Transverse colon (tissue), 3 donors: ENCODE measurements around the gene LRP1.

Source experiments
- POLR2A ChIP-seq: fragments of 450-650 bp; IDR thresholded peaks from one replicate; pipeline ENCODE4 v1.6.1; 2016; ENCODE audit warnings: antibody characterized with exemption, mild to moderate bottlenecking, moderate library complexity
- TF ChIP-seq, protein P1 (sequence below), 5 experiments: fragments of 200-600 bp in 3 of 5; fragments of 450-650 bp in 2 of 5; sonication (generic) in 3 of 5; IDR thresholded peaks; 1 replicate in 2 of 5; 2 replicates in 3 of 5; pipeline ENCODE4 v1.5.1; 2016 to 2017; ENCODE audit warnings: antibody characterized with exemption in 5 of 5, inconsistent platforms in 3 of 5, mild to moderate bottlenecking in 2 of 5, moderate library complexity in 1 of 5

DNA sequence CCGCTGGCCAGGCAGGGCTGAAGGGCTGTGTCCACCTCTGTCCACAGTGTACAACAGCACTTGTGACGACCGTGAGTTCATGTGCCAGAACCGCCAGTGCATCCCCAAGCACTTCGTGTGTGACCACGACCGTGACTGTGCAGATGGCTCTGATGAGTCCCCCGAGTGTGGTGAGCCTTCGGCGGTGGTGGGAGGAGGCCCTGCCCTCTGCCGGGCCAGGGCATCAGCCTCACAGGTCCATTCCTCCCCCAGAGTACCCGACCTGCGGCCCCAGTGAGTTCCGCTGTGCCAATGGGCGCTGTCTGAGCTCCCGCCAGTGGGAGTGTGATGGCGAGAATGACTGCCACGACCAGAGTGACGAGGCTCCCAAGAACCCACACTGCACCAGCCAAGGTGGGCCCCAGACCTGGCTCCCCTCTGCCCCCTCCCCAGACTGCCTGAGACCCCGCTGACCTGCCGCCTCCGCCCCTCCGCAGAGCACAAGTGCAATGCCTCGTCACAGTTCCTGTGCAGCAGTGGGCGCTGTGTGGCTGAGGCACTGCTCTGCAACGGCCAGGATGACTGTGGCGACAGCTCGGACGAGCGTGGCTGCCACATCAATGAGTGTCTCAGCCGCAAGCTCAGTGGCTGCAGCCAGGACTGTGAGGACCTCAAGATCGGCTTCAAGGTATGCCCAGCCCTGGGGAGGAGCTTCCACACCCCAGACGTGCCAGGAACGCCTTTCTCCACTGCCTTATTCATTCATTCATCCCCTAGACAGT, 67.5 kb downstream of the LRP1 start:
- TF ChIP-seq POLR2A = no peak
- TF ChIP-seq, protein P1, sequence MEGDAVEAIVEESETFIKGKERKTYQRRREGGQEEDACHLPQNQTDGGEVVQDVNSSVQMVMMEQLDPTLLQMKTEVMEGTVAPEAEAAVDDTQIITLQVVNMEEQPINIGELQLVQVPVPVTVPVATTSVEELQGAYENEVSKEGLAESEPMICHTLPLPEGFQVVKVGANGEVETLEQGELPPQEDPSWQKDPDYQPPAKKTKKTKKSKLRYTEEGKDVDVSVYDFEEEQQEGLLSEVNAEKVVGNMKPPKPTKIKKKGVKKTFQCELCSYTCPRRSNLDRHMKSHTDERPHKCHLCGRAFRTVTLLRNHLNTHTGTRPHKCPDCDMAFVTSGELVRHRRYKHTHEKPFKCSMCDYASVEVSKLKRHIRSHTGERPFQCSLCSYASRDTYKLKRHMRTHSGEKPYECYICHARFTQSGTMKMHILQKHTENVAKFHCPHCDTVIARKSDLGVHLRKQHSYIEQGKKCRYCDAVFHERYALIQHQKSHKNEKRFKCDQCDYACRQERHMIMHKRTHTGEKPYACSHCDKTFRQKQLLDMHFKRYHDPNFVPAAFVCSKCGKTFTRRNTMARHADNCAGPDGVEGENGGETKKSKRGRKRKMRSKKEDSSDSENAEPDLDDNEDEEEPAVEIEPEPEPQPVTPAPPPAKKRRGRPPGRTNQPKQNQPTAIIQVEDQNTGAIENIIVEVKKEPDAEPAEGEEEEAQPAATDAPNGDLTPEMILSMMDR (IDR thresholded peaks at IDR 0.05) = no peak
